ENCODE measurements around the gene PSMC2. TPM values are rescaled to one million over a fixed set of nuclear protein-coding genes. Genes with fewer than 3 reads are reported as not detected.

The PSMC2 gene
- total RNA-seq (2021) (104 to 121 TPM (median 113 TPM) in 3 replicates), Bru-seq, nascent RNA (percentile 87 among the genes with signal in this experiment)
- long read RNA-seq, experiment 1, transcript PSMC2-201 (12 exons, 2,637 nt) = major isoform, 315 of 342 reads
- long read RNA-seq, experiment 1, partial matches to known transcripts = 8 of 342 reads
- long read RNA-seq, experiment 1, other reads (novel, unspliced or antisense) = 19 of 342 reads
- long read RNA-seq, experiment 2, transcript PSMC2-201 (12 exons, 2,637 nt) = major isoform, 66 of 128 reads
- long read RNA-seq, experiment 2, partial matches to known transcripts = 31 of 128 reads
- long read RNA-seq, experiment 2, other reads (novel, unspliced or antisense) = 31 of 128 reads
- long read RNA-seq, experiment 3, transcript PSMC2-201 (12 exons, 2,637 nt) = major isoform, 869 of 929 reads
- long read RNA-seq, experiment 3, partial matches to known transcripts = 24 of 929 reads
- long read RNA-seq, experiment 3, other reads (novel, unspliced or antisense) = 36 of 929 reads

DNA sequence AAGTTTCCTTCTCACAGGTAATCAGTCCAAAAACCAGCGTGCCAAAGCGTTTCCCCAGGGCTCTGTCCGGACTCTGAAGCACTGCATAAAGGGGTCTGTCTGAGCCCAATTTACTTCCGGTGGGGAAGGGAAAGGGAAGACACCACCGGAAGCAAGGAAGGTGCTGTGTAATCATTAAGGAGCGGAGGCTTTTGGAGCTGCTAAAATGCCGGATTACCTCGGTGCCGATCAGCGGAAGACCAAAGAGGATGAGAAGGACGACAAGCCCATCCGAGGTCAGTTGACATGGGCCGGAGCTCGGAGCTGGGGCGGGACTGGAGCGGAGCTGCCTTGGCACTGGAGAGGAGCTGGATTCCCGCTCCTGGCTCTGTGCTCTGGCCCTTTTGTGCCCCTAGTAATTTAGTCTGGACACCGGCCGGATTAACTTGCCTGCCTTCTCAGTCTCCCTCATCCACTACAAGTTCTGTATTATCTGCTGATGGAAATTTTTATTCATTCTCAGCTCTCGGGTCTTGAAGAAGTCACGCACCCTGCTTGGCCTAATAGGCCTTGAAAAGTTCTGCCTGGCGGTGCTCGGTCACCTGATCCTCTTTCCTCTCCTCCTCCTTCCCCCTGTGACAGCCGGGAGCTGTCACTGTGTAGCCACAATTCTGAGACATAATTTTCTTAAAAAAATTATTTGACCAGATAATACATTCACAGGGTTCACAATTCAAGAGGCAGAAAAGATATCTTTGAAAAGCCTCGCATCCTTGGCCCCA is at the start of gene PSMC2:
Gene PSMC2, plus strand, starts transcription at position 137 of the 761 bp plus-strand sequence. Its CDS starts 69 bp downstream, at position 206.
- POLR2A ChIA-PET = no interaction called here
- peaks cover 8% of the 10 kb centered on the region for H3K36me3 Mint-ChIP-seq
- H3K9me3 Mint-ChIP-seq = no peaks in the 10 kb centered on the region
- H3K27me3 Mint-ChIP-seq (ENCODE audit: low read depth) = no peaks in the 10 kb centered on the region
- ATAC-seq = peak; percentile 65
- H3K4me1 Mint-ChIP-seq = peaks cover 22% of the 10 kb centered on the region
- peak; percentile 76 for DNase-seq (ENCODE audit: low spot score)
- CTCF ChIA-PET = no interaction called here
- H3K27ac Mint-ChIP-seq = peak within 1 kb of the TSS; percentile 99
- peak; percentile 88 for TF ChIP-seq NFE2L1 (CRISPR knock-in tag; IDR thresholded peaks at IDR 0.05)
- TF ChIP-seq FOXK1 (CRISPR knock-in tag; IDR thresholded peaks at IDR 0.05) = peak; percentile 85; the same call in 1 of the 2 replicates
- TF ChIP-seq ZBTB21 (CRISPR knock-in tag; IDR thresholded peaks at IDR 0.05; ENCODE audit: borderline replicate concordance) = no peak
- TF ChIP-seq, protein P1, sequence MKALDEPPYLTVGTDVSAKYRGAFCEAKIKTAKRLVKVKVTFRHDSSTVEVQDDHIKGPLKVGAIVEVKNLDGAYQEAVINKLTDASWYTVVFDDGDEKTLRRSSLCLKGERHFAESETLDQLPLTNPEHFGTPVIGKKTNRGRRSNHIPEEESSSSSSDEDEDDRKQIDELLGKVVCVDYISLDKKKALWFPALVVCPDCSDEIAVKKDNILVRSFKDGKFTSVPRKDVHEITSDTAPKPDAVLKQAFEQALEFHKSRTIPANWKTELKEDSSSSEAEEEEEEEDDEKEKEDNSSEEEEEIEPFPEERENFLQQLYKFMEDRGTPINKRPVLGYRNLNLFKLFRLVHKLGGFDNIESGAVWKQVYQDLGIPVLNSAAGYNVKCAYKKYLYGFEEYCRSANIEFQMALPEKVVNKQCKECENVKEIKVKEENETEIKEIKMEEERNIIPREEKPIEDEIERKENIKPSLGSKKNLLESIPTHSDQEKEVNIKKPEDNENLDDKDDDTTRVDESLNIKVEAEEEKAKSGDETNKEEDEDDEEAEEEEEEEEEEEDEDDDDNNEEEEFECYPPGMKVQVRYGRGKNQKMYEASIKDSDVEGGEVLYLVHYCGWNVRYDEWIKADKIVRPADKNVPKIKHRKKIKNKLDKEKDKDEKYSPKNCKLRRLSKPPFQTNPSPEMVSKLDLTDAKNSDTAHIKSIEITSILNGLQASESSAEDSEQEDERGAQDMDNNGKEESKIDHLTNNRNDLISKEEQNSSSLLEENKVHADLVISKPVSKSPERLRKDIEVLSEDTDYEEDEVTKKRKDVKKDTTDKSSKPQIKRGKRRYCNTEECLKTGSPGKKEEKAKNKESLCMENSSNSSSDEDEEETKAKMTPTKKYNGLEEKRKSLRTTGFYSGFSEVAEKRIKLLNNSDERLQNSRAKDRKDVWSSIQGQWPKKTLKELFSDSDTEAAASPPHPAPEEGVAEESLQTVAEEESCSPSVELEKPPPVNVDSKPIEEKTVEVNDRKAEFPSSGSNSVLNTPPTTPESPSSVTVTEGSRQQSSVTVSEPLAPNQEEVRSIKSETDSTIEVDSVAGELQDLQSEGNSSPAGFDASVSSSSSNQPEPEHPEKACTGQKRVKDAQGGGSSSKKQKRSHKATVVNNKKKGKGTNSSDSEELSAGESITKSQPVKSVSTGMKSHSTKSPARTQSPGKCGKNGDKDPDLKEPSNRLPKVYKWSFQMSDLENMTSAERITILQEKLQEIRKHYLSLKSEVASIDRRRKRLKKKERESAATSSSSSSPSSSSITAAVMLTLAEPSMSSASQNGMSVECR (CRISPR knock-in tag; IDR thresholded peaks at IDR 0.05; ENCODE audit: borderline replicate concordance) = peak; percentile 18; the same call in 1 of the 2 replicates
- 0 out of 2 replicates have a peak, but pooled peaks have one; percentile 34 for TF ChIP-seq ZNF232 (CRISPR knock-in tag; IDR thresholded peaks at IDR 0.05)
- TF ChIP-seq CREM (CRISPR knock-in tag; IDR thresholded peaks at IDR 0.05) = no peak
- TF ChIP-seq, protein P2, sequence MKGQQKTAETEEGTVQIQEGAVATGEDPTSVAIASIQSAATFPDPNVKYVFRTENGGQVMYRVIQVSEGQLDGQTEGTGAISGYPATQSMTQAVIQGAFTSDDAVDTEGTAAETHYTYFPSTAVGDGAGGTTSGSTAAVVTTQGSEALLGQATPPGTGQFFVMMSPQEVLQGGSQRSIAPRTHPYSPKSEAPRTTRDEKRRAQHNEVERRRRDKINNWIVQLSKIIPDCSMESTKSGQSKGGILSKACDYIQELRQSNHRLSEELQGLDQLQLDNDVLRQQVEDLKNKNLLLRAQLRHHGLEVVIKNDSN (CRISPR knock-in tag; IDR thresholded peaks at IDR 0.05) = peak; percentile 69
- TF ChIP-seq SP1 (CRISPR knock-in tag; conservative IDR thresholded peaks at IDR 0.05) = peak; percentile 44; the same call in 1 of the 2 replicates
- TF ChIP-seq, protein P3, sequence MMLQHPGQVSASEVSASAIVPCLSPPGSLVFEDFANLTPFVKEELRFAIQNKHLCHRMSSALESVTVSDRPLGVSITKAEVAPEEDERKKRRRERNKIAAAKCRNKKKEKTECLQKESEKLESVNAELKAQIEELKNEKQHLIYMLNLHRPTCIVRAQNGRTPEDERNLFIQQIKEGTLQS (CRISPR knock-in tag; conservative IDR thresholded peaks at IDR 0.05) = no peak
- TF ChIP-seq, protein P4, sequence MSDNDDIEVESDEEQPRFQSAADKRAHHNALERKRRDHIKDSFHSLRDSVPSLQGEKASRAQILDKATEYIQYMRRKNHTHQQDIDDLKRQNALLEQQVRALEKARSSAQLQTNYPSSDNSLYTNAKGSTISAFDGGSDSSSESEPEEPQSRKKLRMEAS (CRISPR knock-in tag; IDR thresholded peaks at IDR 0.05) = peak; percentile 30; the same call in 1 of the 2 replicates
- no peak for TF ChIP-seq TEAD1 (CRISPR knock-in tag; IDR thresholded peaks at IDR 0.05)
- peak; percentile 17; the same call in 1 of the 2 replicates for TF ChIP-seq ETV6 (CRISPR knock-in tag; IDR thresholded peaks at IDR 0.05)
- TF ChIP-seq KAT7 (CRISPR knock-in tag; IDR thresholded peaks at IDR 0.05; ENCODE audit: borderline replicate concordance) = no peak
- TF ChIP-seq GABPB1 (CRISPR knock-in tag; IDR thresholded peaks at IDR 0.05) = peak; percentile 51; the same call in 1 of the 2 replicates
- TF ChIP-seq, protein P5, sequence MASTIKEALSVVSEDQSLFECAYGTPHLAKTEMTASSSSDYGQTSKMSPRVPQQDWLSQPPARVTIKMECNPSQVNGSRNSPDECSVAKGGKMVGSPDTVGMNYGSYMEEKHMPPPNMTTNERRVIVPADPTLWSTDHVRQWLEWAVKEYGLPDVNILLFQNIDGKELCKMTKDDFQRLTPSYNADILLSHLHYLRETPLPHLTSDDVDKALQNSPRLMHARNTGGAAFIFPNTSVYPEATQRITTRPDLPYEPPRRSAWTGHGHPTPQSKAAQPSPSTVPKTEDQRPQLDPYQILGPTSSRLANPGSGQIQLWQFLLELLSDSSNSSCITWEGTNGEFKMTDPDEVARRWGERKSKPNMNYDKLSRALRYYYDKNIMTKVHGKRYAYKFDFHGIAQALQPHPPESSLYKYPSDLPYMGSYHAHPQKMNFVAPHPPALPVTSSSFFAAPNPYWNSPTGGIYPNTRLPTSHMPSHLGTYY (CRISPR knock-in tag; IDR thresholded peaks at IDR 0.05) = no peak
- TF ChIP-seq, protein P6, sequence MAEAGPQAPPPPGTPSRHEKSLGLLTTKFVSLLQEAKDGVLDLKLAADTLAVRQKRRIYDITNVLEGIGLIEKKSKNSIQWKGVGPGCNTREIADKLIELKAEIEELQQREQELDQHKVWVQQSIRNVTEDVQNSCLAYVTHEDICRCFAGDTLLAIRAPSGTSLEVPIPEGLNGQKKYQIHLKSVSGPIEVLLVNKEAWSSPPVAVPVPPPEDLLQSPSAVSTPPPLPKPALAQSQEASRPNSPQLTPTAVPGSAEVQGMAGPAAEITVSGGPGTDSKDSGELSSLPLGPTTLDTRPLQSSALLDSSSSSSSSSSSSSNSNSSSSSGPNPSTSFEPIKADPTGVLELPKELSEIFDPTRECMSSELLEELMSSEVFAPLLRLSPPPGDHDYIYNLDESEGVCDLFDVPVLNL (CRISPR knock-in tag; IDR thresholded peaks at IDR 0.05; ENCODE audit: borderline replicate concordance, low read depth) = no peak
- TF ChIP-seq, protein P7, sequence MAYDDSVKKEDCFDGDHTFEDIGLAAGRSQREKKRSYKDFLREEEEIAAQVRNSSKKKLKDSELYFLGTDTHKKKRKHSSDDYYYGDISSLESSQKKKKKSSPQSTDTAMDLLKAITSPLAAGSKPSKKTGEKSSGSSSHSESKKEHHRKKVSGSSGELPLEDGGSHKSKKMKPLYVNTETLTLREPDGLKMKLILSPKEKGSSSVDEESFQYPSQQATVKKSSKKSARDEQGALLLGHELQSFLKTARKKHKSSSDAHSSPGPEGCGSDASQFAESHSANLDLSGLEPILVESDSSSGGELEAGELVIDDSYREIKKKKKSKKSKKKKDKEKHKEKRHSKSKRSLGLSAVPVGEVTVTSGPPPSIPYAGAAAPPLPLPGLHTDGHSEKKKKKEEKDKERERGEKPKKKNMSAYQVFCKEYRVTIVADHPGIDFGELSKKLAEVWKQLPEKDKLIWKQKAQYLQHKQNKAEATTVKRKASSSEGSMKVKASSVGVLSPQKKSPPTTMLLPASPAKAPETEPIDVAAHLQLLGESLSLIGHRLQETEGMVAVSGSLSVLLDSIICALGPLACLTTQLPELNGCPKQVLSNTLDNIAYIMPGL (CRISPR knock-in tag; IDR thresholded peaks at IDR 0.05) = peak; percentile 65; the same call in 1 of the 2 replicates
- TF ChIP-seq ZNF138 (CRISPR knock-in tag; conservative IDR thresholded peaks at IDR 0.05) = no peak
- peak within 1 kb of the TSS; percentile 99 for H3K4me3 Mint-ChIP-seq

Measured in WTC11 (cell line).